GM21367 (cell line): ENCODE results near the gene ARHGAP42.

ENCODE experiments used
- ATAC-seq: cut with Tn5 transposase; IDR thresholded peaks from one replicate; pipeline ENCODE4 v1.9.1; 2021; ENCODE audit not compliant: unreplicated experiment

ARHGAP42 gene

DNA sequence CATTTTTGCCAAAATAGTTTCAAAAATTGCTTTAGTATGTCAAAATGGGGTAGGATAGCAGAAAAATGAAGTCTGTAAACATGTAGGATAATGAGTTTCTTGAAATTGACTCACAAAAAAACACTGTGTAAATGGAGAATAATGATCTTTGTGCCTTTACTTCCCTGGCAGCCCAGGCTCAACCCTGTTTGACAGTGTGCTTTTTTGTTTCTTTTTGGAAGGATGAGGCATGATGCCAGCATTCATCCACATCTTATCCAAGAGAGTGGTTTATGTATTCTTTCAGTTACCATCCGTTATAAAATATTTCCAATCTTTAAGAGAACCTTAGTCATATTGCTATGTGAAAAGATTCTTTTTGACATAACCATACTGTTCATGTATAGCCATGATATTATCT lies 70.6 kb downstream of the ARHGAP42 start:
- ATAC-seq, result no peak

GRCh38 chr11:100759106-100759505 lies 72.0 kb downstream of the ARHGAP42 start:
- ATAC-seq, result no peak

DNA sequence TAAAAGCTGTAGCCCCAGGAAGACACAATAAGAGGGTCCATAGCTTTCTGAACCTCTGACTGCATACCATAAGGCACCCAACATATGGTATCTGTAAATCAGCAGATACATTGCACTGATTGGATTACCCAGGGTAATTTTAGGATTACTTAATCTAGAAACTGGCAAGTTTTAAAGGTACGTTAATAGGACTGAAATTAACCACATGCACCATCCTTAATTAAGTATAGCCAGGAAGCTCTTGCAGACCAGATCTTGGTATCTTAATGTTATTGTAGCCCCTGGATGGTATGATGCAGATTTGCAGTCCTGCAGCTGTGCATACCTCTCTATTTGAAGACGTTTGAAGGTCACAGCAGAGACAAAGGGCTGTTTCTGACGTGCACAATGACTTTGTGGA lies 72.8 kb downstream of the ARHGAP42 start:
- no peak for ATAC-seq

DNA sequence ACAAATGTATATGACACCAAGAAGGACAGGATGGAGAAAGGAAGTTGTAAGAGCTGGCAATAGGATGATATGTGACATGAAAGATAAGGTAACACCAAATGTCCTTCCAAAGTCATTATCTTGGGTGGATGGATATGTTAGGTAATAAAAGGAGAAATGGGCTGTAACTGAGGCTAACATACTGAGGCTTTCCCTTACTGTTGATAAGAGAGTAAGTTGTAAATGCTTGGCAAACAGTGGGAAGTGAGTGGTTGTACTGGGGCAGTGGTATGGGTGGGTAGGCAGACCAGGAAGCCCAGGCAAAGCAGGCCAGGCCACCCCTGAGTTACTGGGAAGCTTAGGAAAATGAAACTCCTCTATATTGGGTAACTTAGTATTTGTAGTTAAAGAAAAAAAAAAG lies 73.7 kb downstream of the ARHGAP42 start:
- no peak for ATAC-seq

- no peak for ATAC-seq
These were observed 74.8 kb downstream of the ARHGAP42 start for GRCh38 chr11:100761841-100762240.

DNA sequence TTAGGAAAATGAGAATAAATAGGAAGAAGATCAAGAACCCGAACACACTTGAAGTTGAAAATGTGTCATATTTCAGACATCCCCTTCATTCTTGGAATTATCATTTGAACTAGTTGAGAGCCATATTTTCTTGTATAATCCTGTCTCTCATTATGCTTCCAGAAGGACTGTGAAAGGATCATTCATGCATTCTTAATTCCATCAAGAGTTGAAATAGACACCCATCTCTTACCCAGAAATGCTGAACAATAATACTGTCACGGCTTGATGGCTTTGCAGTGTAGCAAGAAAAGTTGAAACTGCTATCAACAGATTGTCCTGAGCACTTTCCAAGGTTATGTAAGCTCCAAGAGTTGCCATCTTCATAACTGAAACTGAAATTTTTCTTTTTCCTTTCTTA lies 79.7 kb downstream of the ARHGAP42 start:
- ATAC-seq, result no peak

GRCh38 chr11:100769165-100769564 lies 82.1 kb downstream of the ARHGAP42 start:
- ATAC-seq, result no peak

- ATAC-seq, result no peak
These were observed 82.5 kb downstream of the ARHGAP42 start for GRCh38 chr11:100769617-100770016.

GRCh38 chr11:100774132-100774531 lies 87.0 kb downstream of the ARHGAP42 start:
- no peak for ATAC-seq

DNA sequence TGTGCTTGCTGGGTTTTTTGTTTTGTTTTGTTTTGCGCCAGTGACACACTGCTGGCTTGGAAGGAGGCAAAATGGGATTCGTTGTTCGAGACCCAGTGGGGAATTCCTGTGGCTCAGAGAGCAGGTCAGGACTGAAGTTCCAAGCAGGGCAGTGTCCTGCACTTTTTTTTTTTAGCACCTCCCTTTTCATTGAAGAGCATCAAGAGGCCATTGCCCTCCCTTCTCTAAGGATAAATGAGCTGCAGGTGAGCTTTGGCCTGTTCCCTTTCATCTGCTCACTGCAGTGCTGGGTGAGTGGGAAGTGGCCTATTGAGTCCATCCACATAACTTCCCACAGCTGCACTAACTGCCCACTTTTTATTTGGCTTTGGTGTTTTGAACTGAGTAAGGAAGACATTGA lies 87.8 kb downstream of the ARHGAP42 start:
- ATAC-seq, result no peak

GRCh38 chr11:100776212-100776896 lies 89.3 kb downstream of the ARHGAP42 start:
- no peak for ATAC-seq

DNA sequence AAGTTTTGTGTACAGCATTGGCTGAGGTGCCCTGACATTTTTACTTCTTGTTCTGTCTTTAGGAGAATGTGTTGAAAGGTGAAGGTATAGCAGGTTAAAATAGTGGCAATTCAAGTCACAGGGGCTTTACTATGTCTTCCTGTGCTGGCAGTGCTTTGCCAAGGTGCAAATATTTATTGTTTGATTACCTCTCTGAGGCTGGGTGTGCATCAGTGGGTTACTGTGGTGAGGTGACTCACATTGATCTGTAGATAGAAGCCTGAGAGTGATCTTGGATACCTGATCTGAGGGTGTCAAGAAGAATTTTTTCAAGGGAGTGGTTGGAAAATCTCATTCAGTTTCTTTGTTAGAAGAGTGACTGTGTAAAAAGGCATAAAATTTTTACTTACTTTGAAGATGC lies 90.0 kb downstream of the ARHGAP42 start:
- no peak for ATAC-seq

DNA sequence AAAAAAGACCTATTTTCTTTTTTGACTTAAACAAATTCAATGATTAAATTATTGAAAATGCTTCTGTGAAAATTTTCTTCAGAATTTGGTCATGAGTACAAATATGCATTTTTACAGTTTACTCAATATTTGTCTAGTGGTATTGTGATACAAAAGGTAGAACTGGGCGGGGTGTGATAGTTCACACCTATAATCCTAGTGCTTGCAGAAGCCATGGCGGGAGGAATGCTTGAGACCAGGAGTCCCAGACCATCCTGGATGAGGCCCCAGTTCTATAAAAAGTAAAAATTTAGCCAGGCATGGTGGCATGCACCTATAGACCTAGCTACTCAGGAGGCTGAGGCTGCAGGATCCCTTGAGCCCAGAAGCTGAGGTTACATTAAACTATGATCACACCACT lies 90.6 kb downstream of the ARHGAP42 start:
- ATAC-seq, result no peak

DNA sequence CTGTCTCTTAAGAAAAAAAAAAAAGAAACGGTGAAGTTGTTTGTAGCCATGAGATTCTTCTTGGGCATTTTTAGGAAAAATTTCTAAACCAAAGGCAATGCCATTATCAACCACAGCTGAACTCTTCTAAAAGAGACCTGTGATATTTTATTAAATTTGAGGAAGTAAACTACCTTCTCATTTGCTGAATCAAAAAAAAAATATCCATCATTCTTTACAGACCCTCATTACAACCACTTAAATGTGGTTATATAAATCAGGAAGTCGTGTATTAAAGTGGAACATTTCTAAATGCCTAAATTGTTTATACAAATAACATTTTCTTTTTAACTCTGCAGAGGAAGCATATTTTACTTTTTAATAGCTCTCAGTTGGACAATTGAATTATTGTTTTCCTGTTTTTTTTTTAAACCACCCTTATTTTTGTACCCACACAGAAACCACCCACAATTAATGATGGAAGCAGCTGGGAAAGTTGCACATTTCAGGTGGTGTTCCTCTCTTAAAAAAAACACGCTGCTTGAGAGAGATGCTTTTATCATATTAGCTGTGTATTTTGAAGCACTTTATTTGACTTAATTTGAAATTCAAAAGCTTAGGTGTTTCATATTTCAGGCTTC lies 91.2 kb downstream of the ARHGAP42 start:
- no peak for ATAC-seq

GRCh38 chr11:100780470-100780869 lies 93.4 kb downstream of the ARHGAP42 start:
- no peak for ATAC-seq

DNA sequence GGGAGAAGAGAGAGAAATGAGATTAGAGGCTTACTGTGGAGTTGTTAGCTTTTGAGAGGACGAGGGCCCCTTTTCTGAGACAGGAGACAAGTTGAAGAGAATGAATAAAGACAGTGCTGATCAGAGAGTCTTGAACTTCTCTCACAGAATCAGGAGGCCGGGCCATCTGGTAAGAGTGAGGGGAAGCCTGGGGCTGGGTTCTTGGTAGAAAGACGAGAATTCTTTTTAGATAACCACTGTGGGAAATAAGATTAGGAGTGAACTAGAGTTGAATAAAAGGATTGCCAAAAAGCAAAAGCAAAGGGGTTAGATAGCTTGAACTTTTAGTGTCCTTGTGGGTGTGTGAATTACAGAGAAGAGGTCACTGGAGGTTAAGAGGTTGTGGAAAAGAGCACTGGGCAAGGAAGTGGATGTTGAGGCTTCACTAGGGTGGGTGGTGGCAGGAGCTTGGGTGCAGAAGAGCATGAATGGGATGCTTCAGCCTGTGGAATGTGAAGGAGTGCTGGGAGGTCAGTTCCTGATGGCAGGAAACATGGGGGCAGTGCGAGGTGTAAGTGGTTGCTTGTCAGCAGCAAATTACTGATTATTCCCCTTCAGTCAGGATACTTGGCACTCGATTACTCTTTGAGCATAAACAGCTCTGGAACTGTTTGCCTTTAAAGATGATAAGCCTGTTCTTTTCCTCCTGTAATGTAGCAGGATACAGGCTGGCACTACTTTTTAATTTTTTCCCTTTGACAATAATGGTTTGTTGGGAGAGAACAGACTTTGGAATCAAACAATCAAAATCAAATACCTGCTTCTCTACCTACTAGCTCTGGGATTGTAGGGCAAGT lies 98.3 kb downstream of the ARHGAP42 start:
- no peak for ATAC-seq

GRCh38 chr11:100788561-100789295 lies 101.6 kb downstream of the ARHGAP42 start:
- ATAC-seq, result no peak

DNA sequence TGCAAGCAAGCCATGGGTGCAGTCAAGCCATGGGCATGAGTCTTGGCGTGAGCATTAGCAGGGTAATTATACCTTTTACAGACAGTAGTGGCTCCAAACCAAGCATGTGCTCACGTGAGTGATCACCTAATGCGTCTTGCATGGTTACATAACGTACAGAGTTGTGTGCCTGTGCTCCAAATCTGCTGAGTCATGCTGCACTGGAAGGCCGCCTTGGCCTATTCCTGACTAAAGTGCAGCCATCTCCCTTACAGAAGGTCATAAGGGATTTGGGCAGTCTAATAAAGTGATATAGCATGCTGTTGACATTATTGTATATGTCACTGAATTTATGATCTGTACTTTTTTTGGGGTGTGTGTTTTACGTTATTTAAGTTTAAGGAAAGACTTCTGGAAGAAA lies 102.4 kb downstream of the ARHGAP42 start:
- no peak for ATAC-seq

GRCh38 chr11:100790073-100790472 lies 103.0 kb downstream of the ARHGAP42 start:
- ATAC-seq, result no peak

DNA sequence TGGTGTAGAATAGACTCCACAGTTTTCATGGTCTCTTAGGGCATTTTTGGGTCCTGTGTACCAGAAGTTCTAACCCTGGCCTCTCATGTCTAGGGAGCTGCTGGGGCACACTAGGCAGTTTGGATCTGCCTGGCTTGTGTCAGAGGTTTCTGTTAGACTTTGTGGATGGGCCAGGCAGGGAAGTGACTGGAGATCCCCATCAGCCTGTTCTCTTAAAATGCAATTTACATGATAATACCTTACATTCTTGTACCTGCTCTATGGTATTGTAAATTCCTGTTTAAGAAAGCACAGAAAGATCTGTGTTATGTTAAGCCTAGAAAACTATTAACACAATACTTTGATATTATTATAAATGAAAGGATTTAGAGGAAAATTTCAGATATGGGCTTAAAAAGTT lies 104.0 kb downstream of the ARHGAP42 start:
- no peak for ATAC-seq

GRCh38 chr11:100791860-100792259 lies 104.8 kb downstream of the ARHGAP42 start:
- no peak for ATAC-seq
